Measurements from ENCODE around the gene ZNF385B.
A peak's percentile ranks its signal among the peaks of the same experiment; 100 is the strongest.
"Not testable (repeated sequence)": the region's sequence is repeated elsewhere in the genome, so short reads cannot be mapped to it uniquely, and the experiment has no call there.

The ZNF385B gene

GRCh38 chr2:179796213-179797007 lies 65.0 kb downstream of the ZNF385B start:
- no peak for DNase-seq

GRCh38 chr2:179793902-179794301 lies 67.5 kb downstream of the ZNF385B start:
- no peak for DNase-seq

- DNase-seq = no peak
Measured at GRCh38 chr2:179793238-179793637, 68.2 kb downstream of the ZNF385B start.

GRCh38 chr2:179790235-179791217 lies 70.9 kb downstream of the ZNF385B start:
- no peak for DNase-seq

GRCh38 chr2:179788104-179788503 lies 73.3 kb downstream of the ZNF385B start:
- no peak for DNase-seq

GRCh38 chr2:179787601-179788000 lies 73.8 kb downstream of the ZNF385B start:
- DNase-seq = no peak

GRCh38 chr2:179785902-179786301 lies 75.5 kb downstream of the ZNF385B start:
- DNase-seq = no peak

- not testable (repeated sequence) for DNase-seq
Measured at GRCh38 chr2:179782346-179782745, 79.1 kb downstream of the ZNF385B start.

GRCh38 chr2:179773986-179774385 lies 87.4 kb downstream of the ZNF385B start:
- no peak for DNase-seq

GRCh38 chr2:179772346-179772745 lies 89.1 kb downstream of the ZNF385B start:
- DNase-seq = no peak

GRCh38 chr2:179771791-179772190 lies 89.6 kb downstream of the ZNF385B start:
- DNase-seq = no peak

- no peak for DNase-seq
Measured at GRCh38 chr2:179770029-179770428, 91.4 kb downstream of the ZNF385B start.

GRCh38 chr2:179769323-179769722 lies 92.1 kb downstream of the ZNF385B start:
- no peak for DNase-seq

- no peak for DNase-seq
Measured at GRCh38 chr2:179768765-179769164, 92.6 kb downstream of the ZNF385B start.

- DNase-seq = no peak
Measured at GRCh38 chr2:179765666-179766065, 95.7 kb downstream of the ZNF385B start.

- no peak for DNase-seq
Measured at GRCh38 chr2:179764710-179765109, 96.7 kb downstream of the ZNF385B start.

GRCh38 chr2:179758636-179759035 lies 102.8 kb downstream of the ZNF385B start:
- DNase-seq = no peak

GRCh38 chr2:179751163-179751809 lies 110.1 kb downstream of the ZNF385B start:
- DNase-seq = peak; percentile 1 to 32

- DNase-seq = no peak
Measured at GRCh38 chr2:179749210-179749609, 112.2 kb downstream of the ZNF385B start.

GRCh38 chr2:179746981-179747380 lies 114.4 kb downstream of the ZNF385B start:
- DNase-seq = no peak

- no peak for DNase-seq
Measured at GRCh38 chr2:179745635-179746256, 115.7 kb downstream of the ZNF385B start.

GRCh38 chr2:179744401-179744800 lies 117.0 kb downstream of the ZNF385B start:
- no peak for DNase-seq

GRCh38 chr2:179741317-179741716 lies 120.1 kb downstream of the ZNF385B start:
- no peak for DNase-seq
